ENCODE results near the gene RSPH6A.
"Not testable (repeated sequence)": the region's sequence is repeated elsewhere in the genome, so short reads cannot be mapped to it uniquely, and the experiment has no call there.

The RSPH6A gene

GRCh38 chr19:45799541-45799940 lies 15.6 kb downstream of the RSPH6A start:
- not testable (repeated sequence) for DNase-seq

GRCh38 chr19:45798995-45799517 lies 16.1 kb downstream of the RSPH6A start:
- DNase-seq, result peak; percentile 67

GRCh38 chr19:45794627-45795026 lies 20.5 kb downstream of the RSPH6A start:
- no peak for DNase-seq

GRCh38 chr19:45793876-45794275 lies 21.2 kb downstream of the RSPH6A start:
- DNase-seq, result no peak

GRCh38 chr19:45793178-45793564 lies 21.9 kb downstream of the RSPH6A start:
- DNase-seq, result no peak

GRCh38 chr19:45792470-45793177 lies 22.5 kb downstream of the RSPH6A start, which contains the start of gene DMWD:
DMWD (minus strand) TSS chr19:45792845; CDS start chr19:45792756, 89 bp downstream.
- DNase-seq, result peak; percentile 100

GRCh38 chr19:45791744-45792469 lies 23.2 kb downstream of the RSPH6A start:
- peak; percentile 31 for DNase-seq

GRCh38 chr19:45790942-45791341 lies 24.2 kb downstream of the RSPH6A start:
- DNase-seq, result peak; percentile 44

- no peak for DNase-seq
These were observed 25.9 kb downstream of the RSPH6A start for GRCh38 chr19:45789035-45789786.

- no peak for DNase-seq
These were observed 28.6 kb downstream of the RSPH6A start for GRCh38 chr19:45786533-45786894.

GRCh38 chr19:45785781-45786532 lies 29.2 kb downstream of the RSPH6A start:
- DNase-seq, result no peak

GRCh38 chr19:45785097-45785496 lies 30.0 kb downstream of the RSPH6A start:
- no peak for DNase-seq

GRCh38 chr19:45784096-45784495 lies 31.0 kb downstream of the RSPH6A start:
- DNase-seq, result no peak

- no peak for DNase-seq
These were observed 32.0 kb downstream of the RSPH6A start for GRCh38 chr19:45782820-45783785.

- no peak for DNase-seq
These were observed 32.9 kb downstream of the RSPH6A start, which contains the start of gene DMPK for GRCh38 chr19:45782162-45782691. DMPK (minus strand) TSS chr19:45782490; CDS start chr19:45782352, 138 bp downstream.

- no peak for DNase-seq
These were observed 33.6 kb downstream of the RSPH6A start for GRCh38 chr19:45781214-45782161.

GRCh38 chr19:45780448-45781213 lies 34.5 kb downstream of the RSPH6A start:
- no peak for DNase-seq

- DNase-seq, result no peak
These were observed 35.0 kb downstream of the RSPH6A start for GRCh38 chr19:45780146-45780447.
